HG03060 (cell line): ENCODE data around the gene CACNA1E.

Source experiments
- ATAC-seq: cut with Tn5 transposase; IDR thresholded peaks from one replicate; pipeline ENCODE4 v1.9.1; 2021; ENCODE audit warnings: low read depth, moderate number of reproducible peaks; ENCODE audit not compliant: unreplicated experiment

Gene CACNA1E

DNA sequence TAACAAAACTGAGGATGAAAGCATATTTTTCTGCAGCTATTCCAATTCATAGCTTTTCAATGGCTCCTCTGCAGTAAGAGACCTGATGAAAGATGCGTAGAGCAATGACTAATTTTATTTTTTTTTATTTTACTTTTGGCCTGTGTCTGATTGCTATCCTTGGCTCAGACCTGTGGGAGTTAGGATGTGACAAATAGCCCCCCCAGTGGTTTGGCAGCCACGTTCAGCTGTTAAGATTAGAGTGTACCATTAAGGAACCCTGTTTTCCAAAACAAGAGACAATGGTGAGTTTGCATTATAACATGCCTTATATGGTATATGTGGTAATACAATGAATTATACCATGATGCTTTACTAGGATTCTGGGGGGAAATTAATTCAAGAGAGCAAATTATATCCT lies 264.7 kb downstream of the CACNA1E start:
- no peak for ATAC-seq

DNA sequence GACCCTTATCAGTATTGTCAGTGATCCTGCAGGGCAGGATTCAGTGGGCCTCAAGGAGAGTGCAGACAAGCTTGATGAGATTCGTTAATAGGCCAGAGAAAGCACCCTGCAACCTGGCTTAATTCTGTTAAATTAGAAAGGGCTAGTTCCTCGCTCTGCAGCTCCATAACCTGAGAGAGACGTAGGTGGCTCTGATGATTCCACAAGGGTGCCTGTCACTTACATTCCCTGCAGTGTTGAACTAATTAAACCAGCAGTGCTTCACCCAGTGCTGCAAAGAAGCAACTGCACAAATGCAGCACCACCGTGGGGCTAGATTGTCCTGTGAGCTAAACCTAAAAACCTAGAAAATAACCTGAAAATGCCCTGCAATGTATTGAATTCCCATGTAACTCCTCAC lies 270.8 kb downstream of the CACNA1E start:
- ATAC-seq, result no peak

DNA sequence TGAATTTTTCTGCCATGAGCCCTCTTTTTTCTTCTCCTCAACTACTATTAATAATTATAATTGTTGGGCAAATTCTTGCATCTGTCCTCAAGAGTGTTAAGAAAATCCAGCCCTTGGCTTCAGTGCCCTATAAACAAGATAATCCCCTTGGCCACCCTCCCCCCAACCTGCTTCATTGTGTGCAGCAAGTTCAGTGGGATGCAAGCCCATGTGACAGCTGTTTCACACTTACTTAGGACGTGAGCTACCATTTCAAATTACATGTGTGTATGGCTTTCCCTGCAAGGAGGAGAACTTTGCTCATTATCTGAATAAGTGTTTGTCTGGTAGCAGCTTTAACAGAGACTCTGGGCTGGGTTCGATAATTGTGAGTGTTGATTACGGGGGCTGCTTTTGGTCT lies 276.2 kb downstream of the CACNA1E start:
- no peak for ATAC-seq

DNA sequence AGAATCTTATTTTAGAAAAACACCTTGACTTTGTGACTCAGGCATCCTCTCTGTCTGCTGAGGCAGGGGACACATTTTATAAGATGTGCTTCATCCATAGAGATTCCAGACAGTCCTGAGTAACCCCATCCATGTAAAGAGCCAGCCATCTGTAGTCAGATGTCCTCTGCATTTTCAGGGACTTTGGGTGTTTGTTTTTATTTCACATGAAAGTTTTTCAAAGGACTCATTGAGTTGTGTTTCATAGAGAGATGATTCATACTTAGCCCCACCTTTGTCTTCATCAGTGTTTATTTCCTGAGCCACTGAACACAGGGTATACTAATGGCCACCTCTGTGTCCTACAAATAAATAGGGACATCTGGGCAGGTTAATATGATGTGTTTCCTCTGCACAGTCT lies 280.4 kb downstream of the CACNA1E start:
- no peak for ATAC-seq

DNA sequence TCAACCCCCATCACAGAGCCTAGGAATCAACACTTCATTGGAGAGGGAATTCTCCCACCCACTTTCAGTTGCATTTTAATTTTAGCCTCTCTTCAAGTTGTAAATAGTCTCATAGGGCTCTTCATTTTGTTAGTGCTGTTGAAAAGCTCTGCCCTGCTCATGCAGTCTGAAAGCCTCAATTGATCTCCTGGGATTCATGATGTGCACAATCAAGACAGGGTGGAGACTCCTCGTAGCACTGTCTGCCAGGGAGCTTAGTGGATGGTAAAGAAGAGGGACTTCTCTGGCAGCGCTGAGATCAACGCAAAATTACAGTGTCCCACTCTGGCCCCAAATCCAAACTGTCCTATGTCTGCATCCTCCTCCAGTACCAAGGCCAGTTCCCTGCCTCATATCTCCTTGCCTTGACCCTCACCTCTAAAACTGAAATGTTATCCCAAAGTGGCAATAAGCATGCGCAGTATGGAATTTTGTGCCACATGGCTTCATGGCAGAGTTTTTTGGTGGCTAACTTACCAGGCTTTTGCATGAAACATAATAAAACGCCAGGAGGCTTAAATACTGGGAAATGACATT lies 282.2 kb downstream of the CACNA1E start:
- ATAC-seq, result no peak

DNA sequence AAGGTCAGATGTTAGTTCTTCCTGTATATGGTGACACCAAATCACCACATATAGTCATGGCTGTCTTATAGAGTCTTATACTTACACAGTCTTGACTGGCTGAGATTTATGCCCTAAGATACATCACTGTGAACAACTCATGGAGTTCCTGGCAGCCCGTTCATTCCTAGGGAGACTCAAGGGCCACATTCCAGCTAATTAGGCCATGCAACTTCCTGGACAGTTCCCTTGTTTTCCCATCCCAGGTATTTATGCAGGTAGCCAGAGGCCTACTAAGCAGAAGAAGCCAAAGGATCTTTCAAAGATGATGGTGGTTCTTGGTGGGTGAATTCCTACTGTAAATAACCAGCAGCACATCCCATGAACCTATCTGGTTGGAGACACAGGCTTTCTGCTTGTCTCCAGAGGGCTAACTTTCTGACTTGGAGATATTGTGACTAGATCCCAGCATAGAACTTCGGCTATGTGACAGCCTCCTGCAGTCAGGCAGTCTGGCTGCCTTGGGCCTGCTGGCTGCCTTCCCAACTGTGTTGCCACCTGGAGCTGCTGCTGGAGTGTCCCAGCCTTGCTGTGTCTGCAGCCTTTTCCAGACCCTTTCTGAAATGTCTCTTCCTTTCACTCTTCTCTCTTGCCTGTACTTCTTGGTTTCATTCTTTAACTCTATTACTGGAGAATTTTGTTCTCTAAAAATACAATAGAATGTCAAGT lies 283.8 kb downstream of the CACNA1E start:
- no peak for ATAC-seq

DNA sequence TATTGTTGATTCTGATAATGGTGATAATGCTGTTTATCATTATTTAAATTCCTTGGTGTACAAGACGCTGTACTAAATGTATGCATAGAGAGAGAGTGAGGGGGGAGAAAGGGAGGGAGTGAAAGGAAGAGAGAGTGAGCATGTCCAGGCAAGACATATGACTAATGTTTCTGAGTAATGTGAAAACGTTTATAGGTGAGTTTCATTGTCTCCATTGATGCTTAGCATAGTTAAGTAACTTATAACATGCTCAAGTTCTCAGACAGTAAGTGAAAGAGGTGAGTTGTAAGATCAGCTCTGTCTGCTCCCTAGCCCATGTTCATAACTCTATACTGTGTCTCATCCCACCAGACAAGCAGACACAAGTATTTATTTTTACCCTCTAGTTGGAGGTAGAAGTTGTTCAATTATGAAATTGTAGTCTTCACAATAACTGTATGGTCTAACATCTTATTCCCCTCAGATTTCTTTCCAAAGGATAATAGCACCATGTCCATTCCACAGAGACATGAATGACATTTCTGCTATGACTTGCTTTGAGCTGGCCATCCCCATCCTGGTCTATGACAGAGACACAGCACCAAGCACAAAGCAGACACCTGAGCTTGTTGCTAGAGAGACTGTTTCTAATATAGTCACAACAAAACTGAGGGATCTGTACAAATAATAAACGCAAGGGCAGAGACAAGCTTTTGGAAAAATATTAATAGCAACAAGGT lies 285.1 kb downstream of the CACNA1E start:
- ATAC-seq, result no peak

DNA sequence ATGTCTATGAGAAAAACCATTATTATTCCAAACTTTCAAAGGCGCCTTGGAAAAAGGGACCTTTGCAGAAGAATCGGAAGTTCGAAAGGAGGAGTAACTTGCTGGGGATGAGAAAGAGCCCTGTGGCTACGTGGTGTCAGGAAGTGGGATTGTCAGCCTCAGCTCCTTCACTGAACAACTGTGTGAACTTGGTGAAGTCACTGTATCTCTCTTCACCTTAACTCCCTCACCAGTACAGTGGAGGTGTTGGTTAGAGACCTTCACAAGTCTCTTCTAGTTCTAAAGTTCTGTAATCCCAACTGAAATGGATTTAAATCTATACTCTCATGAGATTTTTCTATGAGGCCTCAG lies 285.6 kb downstream of the CACNA1E start:
- no peak for ATAC-seq

DNA sequence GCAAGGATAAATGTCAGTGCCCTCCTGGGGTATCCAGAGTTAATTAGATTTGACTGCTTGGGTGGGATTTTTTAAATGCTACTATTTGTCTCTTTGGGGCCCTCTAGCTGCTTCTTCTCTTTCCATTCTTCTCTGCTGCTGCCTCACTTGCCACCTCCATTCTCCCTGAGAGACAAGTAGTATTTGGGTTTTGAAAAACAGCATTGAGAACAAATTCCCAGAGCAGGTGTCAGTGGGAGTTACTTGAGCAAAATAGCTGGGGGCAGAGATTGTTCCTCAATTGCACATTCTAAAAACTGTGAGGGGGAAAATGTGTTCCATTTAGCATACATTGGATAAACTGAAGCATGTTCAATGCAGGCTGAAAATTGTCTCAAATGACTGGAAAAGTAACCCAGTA lies 286.5 kb downstream of the CACNA1E start:
- no peak for ATAC-seq

DNA sequence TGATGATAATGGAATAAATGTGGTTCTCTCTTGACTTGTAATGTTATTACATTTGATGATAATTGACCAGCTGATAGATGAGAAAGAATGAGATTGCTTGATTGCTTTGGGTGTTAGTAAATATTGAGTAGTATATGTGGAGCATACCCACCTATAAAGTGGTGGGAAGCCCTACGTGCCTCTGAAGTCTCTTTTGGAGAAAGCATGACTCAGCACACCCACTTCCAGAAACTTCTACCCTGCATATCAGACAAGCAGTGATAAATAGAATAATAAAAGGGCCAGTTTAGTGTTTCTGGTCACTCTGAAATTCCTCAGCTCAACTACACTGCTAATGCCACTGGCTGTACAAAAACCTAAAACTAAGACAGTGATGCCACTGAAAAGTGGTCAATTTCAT lies 289.4 kb downstream of the CACNA1E start:
- no peak for ATAC-seq

DNA sequence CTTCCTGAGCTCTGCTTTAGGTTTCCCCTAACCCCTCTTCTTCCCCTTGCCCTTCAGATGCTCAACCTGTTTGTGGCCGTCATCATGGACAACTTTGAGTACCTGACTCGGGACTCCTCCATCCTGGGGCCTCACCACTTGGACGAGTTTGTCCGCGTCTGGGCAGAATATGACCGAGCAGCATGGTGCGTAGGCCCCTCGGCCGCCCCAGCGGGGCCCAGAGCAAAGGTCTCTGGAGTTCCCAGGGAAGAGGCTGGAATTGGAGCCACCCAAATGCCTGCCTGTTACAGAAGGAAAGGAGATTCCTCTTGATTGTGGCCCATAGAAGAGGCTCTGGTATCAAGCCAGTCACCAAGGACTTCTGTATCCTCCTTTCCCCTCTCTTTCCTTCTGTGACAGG lies 292.7 kb downstream of the CACNA1E start:
- ATAC-seq, result no peak

DNA sequence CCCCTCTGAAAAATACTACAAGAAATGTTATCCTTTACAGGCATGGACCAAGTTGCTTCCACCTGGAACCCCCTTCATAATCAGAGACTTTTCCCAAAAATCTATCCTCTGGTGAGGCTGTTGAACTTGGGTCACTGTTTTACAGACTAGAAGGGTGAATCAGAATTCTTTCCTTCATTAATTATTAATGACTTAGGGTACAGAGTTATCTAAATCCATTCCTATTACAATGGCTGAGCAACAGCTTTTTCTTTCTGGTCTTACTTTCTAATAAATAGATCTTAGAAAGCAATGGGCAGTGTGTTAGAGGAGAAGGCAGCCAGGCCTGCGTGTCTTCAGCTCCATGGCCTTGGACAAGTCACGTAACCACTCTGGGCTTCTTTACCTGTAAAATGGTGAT lies 294.0 kb downstream of the CACNA1E start:
- ATAC-seq, result no peak

DNA sequence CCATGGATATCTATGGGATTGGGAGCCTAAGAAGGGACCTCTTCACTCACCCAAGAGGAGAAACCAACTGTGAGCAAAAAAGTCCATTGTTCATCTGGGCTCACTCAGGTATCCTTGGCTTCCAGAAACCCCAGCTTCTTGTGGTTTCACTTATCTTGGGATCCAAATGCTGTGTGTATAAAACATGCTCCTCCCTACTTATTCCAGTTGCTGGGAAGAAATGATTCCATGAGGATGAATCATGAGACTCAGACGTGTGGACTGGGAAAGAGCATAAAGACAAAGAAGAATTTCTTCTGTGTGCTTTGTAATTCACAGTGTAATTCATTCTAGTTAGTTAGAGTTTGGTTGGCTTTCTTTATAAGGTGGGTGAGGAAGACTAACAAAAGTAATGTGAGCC lies 294.5 kb downstream of the CACNA1E start:
- no peak for ATAC-seq

DNA sequence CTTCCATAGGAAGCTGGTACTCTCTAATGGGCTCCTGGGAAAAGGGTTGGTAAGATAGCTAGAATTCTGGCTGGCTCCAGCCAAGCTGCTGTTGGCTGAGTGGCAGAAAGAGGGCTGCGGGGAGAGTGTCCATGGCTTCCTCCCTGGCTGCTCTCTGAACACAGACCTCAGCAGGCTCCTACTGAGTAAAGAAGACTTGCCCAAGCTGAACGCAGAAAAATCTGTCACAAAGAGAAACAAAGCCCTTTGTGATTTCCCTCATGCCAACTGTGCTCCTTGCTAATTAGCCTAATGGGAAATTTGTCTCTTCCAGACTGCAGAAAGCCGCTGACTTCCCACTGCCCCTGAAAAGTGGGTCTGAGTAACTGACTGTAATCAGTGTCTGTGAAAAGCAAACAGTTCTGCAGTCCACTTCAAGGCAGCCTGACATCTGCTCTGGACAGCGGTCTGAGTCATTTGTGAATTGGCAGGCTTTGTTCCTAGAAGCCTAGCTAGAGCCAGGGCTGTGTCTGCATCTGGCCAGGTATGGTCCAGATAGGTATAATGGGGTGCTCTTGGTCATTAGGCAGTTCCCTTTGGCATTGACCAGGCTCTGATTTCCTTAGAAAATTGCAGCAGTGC lies 295.4 kb downstream of the CACNA1E start:
- ATAC-seq, result no peak

DNA sequence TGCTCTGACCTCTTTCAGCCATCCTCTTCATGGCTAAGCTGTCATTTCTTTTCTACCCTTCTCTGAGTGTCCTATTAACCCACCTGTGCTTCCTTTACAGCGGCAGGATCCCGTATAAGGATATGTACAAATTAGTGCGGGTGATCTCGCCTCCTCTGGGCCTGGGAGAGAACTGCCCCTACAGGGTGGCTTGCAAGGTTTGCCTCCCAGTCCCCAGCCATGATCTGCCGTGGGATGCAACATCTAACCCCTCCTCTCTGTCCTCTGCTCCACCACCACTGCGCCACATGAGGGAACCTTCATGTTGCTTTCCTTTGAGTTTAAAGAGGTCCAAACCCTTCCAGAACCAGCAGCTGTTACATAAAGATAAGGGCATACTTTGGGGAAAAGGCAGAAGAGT lies 296.0 kb downstream of the CACNA1E start:
- ATAC-seq, result no peak

DNA sequence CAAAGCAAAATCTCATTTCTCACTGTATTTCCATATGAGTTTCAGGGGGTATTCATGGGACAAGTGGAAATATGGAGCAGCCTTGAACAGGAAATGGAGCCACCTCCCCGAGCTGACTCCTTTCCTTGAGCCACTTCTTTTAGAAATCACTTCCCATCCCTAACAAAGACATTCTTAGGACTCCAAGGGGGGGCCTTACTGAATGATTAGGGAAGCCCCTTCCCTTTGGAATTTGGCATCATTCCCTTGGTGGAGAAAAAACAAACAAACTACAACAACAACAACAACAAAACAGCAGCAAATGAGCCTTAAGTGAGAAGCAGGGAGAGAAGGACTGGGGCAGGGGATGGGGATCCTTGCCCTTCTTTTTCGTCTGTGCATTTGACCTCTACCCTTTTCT lies 299.9 kb downstream of the CACNA1E start:
- no peak for ATAC-seq

DNA sequence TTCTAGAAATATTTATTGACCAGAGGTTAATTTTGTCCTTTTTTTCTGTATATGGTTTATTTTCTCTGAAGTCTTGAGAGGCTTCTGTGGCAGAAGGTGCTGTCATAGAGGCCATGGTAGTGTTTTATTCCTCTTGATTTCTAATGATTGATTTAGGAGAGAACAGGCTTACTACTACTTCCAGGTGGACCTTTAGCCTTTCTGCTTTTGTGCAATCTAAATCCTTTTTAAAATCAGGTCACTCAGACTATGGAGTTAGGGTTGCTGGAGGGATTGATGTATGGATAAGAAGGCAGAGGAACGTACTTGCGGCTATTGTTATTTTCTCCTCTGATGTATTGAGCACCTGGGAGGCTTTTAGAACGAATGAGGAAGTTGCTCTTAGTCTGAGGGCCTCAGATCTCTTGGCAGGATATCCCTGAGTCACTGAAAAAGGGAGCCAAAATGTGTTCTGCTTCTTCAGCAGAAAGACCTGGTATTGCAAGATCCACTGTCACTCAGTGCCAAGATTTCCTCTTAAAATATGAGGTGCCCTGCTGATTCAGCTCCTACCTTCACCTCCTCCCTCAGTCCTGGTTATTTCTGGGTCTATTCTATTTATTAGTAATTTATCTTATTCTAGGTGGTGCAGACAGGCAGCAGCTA lies 300.8 kb downstream of the CACNA1E start:
- ATAC-seq, result no peak

DNA sequence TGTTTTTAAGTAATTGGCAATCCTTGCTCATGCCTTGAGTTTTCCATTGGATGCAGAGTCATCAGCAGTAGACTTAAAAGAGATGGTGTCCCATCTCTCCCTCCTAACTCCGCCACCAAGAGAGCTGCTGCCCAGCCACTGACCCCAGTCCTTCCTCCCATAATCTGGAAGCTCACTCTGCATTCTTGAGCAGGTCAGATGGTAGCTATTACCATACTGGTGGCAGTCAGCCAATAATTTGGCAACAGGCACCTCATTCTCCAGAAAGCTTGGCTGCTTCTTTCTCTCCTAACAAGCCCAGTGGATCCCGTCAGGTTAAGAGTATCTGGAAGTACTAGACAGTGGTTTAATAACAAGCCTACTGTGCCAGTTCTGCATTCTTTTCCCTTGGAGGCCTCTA lies 306.1 kb downstream of the CACNA1E start:
- no peak for ATAC-seq

DNA sequence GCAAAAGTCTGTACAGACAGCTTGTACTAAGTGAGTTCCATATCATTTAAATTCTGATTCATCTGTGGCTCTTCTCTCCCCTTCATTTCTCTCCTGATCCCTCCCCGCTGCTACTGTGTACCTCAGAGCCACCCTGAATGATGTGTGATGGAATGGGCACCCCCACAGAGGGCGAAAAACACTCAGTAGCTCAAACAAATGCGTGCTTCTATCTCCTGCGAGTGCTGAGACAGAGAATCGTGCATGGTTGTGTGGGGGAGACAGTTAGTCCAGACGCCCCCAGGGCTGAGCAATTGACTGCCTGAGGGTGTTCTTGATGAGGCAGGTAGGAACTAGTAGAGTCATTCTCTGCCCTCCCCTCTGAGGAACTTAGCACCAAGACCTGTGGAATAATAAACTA lies 308.4 kb downstream of the CACNA1E start:
- ATAC-seq, result no peak

DNA sequence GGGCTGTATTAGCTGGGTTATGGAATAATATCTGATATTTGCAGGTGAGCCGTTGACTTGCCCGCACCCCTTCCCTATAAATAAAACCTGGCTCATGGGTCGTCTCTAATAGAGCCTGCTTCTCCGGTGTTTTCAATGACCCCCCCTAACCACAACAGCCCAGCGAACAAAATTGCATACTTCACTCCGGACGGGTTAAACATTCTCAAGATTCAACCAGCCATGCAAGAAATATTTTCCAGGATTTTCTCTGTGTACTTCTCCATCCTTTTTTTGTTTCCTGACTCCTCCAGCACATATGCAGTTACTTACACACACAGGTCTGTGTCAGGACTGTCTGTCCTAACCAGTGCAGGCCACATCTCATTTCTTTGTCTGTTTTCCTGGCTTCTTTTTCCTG lies 310.5 kb downstream of the CACNA1E start:
- no peak for ATAC-seq

DNA sequence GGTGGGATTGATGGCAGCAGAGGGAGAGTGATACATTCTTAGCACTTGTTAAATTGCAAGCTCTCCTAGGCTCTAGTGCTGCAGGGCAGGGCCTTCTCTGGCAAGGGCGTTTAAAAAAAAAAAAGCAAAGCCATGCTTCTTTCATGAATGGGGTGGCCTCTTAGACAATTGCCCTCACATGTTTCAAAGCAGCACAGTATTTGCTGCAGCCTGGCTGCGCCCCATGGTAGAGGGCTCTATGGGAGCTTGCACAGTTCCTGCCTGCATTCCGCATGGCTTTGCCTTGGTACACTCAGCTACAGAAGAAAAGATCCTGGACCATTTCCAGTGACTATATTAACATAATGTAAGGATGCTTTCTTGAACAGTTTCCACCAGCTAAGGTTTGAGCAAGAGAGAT lies 311.0 kb downstream of the CACNA1E start:
- ATAC-seq, result no peak
